Measurements from ENCODE around the gene ANAPC4.

ANAPC4 gene

DNA sequence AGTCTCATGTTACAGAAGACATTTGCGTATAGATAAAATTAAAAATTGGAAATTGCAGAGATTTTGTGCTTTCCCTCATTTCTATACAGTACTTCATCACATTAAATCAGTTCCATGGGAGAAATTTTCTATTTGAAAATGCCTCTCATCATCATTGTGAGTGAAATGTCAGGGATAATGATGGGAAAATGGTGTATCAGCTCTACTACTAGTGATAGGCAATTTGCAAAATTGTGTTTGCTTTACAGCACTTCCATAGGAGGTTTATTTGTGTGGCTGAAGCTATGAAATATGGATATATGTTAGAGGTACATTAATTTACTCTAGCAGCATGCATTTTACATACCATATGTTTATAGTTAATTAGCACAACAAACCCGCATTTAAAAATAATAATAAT lies 21.0 kb upstream of the ANAPC4 start:
- TF ChIP-seq, protein P1, sequence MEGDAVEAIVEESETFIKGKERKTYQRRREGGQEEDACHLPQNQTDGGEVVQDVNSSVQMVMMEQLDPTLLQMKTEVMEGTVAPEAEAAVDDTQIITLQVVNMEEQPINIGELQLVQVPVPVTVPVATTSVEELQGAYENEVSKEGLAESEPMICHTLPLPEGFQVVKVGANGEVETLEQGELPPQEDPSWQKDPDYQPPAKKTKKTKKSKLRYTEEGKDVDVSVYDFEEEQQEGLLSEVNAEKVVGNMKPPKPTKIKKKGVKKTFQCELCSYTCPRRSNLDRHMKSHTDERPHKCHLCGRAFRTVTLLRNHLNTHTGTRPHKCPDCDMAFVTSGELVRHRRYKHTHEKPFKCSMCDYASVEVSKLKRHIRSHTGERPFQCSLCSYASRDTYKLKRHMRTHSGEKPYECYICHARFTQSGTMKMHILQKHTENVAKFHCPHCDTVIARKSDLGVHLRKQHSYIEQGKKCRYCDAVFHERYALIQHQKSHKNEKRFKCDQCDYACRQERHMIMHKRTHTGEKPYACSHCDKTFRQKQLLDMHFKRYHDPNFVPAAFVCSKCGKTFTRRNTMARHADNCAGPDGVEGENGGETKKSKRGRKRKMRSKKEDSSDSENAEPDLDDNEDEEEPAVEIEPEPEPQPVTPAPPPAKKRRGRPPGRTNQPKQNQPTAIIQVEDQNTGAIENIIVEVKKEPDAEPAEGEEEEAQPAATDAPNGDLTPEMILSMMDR (IDR thresholded peaks at IDR 0.05; ENCODE audit: low read depth, low read length): no peak
- TF ChIP-seq POLR2A (IDR thresholded peaks at IDR 0.05; ENCODE audit: extremely low read depth, insufficient read length) (no peak), MYC (IDR thresholded peaks at IDR 0.05; ENCODE audit: low read depth, low read length) (no peak)
- TF ChIP-seq, protein P2, sequence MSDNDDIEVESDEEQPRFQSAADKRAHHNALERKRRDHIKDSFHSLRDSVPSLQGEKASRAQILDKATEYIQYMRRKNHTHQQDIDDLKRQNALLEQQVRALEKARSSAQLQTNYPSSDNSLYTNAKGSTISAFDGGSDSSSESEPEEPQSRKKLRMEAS (IDR thresholded peaks at IDR 0.05; ENCODE audit: low read depth, low read length): no peak
- no peak overlapping the region for H3K4me3 ChIP-seq (ENCODE audit: low read depth, low read length)
- DNase-seq (ENCODE audit: low read depth): no peak

DNA sequence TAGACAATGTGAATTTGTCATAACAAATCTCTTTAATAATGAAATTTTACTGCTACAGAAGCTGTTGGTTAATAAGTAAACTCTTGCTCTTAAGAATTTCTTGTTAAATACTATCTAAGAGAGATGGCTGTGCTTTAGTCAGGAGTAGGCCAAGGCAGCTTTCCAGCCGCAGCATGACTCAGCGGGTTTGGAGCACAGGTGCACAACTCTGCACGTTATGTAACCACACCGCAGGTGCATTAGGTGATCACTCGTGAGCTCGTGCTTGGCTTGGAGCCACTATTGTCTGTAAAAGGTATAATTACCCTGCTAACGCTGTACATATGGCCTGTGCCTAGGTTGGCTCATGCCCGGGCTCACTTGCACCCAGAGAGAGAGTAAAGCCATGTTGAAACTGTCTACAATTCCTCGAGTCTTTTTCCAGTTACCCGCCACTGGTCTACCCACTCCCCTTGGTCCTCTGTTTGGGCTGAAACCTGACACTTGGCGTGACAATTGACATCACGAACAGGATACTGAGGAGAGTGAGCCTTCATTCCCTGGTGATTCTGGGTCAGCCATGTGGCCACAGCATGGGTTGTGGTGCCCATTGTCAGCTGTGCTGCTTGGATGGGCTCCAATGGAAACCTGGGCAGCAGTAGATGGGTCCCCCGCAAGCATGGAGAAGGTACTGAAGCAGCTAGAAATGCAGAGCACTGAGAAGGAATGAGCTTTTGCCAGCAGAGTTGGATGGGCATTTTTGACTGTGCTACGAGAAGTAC lies 18.4 kb upstream of the ANAPC4 start:
- no peak overlapping the region for H3K4me3 ChIP-seq (ENCODE audit: low read depth, low read length)
- peak; percentile 21 for DNase-seq (ENCODE audit: low read depth)
- TF ChIP-seq POLR2A (IDR thresholded peaks at IDR 0.05; ENCODE audit: extremely low read depth, insufficient read length): no peak
- TF ChIP-seq, protein P1 (IDR thresholded peaks at IDR 0.05; ENCODE audit: low read depth, low read length): no peak
- TF ChIP-seq, protein P2 (IDR thresholded peaks at IDR 0.05; ENCODE audit: low read depth, low read length): no peak
- no peak for TF ChIP-seq MYC (IDR thresholded peaks at IDR 0.05; ENCODE audit: low read depth, low read length)

DNA sequence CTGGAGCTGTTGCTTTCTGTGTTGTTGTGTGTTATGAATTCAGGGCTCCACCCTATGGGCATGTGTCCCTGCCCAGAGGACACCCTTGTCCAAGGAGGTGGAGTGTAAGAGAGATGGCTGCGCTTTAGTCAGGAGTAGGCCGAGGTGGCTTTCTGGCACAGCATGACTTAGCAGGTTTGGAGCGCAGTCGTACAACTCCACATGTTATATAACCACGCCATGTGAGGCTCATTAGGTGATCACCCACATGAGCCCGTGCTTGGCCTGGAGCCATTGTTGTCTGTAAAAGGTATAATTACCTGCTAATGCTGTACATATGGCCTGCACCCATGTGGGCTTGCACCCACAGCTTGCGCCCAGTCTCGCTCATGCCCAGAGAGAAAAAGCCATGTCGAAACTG lies 15.8 kb upstream of the ANAPC4 start:
- H3K4me3 ChIP-seq (ENCODE audit: low read depth, low read length): no peak overlapping the region
- TF ChIP-seq, protein P1 (IDR thresholded peaks at IDR 0.05; ENCODE audit: low read depth, low read length): no peak
- TF ChIP-seq, protein P2 (IDR thresholded peaks at IDR 0.05; ENCODE audit: low read depth, low read length): 0 out of 2 replicates have a peak, but pooled peaks have one; percentile 7
- peak; percentile 18 for DNase-seq (ENCODE audit: low read depth)

DNA sequence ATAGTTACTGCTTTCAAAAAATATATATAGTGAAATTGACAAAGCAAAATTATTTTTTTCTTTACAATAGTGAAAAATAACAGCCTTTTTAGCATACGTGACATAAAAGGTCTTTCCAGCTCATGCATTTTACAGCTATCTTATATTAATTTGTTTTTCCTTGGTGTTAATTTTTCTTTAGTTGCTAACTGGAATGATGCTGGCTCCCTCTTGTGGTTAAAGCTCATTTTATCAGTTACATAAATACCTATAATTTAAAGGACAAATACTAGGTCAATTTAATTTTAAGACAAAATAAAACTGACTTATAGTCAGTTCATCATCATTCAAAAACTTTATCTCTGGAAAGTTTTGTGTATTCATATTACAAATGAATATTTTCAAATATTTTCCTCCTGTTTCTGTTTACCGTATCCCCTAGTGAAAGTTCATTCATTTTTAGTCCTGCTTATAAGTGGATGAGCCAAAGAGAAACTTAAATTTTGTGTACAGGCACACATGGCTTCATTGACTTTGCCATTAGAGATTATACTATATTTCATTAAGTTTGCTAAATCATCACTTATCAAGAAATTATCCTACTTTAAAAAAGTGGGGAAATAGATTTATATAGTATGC lies 9.9 kb upstream of the ANAPC4 start:
- no peak for TF ChIP-seq MYC (IDR thresholded peaks at IDR 0.05; ENCODE audit: low read depth, low read length)
- TF ChIP-seq, protein P1 (IDR thresholded peaks at IDR 0.05; ENCODE audit: low read depth, low read length): peak; percentile 50
- DNase-seq (ENCODE audit: low read depth): peak; percentile 72
- no peak overlapping the region for H3K4me3 ChIP-seq (ENCODE audit: low read depth, low read length)

DNA sequence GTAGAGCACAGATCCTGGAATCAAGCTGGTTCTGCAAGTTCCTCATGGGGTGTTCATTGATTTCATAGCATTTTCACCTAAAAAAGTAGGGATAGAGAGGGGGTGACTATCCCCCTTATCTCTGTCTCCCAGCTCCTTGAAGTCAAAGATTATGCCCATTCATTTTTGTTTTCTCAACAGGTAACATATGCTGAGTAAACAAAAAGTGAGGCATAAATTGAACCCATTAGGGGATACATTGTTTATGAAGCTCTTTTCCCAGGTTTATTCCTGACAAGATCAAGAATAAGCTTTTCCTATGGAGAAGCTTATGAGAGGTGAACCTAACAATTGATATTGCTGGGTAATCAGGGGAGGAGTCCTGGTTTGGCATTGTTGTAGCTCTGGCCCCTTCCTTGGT lies 9.2 kb upstream of the ANAPC4 start:
- DNase-seq (ENCODE audit: low read depth): no peak
- H3K4me3 ChIP-seq (ENCODE audit: low read depth, low read length): no peak overlapping the region
- no peak for TF ChIP-seq POLR2A (IDR thresholded peaks at IDR 0.05; ENCODE audit: extremely low read depth, insufficient read length)
- TF ChIP-seq, protein P1 (IDR thresholded peaks at IDR 0.05; ENCODE audit: low read depth, low read length): no peak
- TF ChIP-seq MYC (IDR thresholded peaks at IDR 0.05; ENCODE audit: low read depth, low read length): no peak

DNA sequence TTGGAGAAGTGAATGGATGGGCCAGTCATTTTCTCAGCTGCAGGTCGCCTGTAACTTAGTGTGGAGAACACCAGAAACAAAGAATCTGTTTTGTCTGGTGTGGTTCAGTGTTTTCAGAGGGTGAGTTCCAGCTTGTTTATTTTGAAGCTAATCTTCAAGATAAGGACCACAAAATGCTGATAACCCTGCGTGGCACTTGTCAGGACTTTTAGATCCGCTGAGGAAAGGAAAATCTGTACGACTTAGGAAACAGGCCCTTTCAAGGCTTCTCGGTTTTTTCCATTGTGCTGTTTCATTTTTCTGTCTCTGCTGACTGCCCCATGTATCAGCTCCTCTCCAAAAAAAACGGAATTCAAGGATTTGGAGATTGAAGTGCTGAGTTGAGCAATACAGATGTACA lies 8.7 kb upstream of the ANAPC4 start:
- no peak for DNase-seq (ENCODE audit: low read depth)
- TF ChIP-seq, protein P2 (IDR thresholded peaks at IDR 0.05; ENCODE audit: low read depth, low read length): no peak
- TF ChIP-seq, protein P1 (IDR thresholded peaks at IDR 0.05; ENCODE audit: low read depth, low read length): no peak
- TF ChIP-seq MYC (IDR thresholded peaks at IDR 0.05; ENCODE audit: low read depth, low read length) (no peak), POLR2A (IDR thresholded peaks at IDR 0.05; ENCODE audit: extremely low read depth, insufficient read length) (no peak)
- no peak overlapping the region for H3K4me3 ChIP-seq (ENCODE audit: low read depth, low read length)
